Measurements from ENCODE around the gene GLCE. TPM values are rescaled to one million over a fixed set of nuclear protein-coding genes. Genes with fewer than 3 reads are reported as not detected.

Gene GLCE
- total RNA-seq, 1 donor from 2014 or later, result 5.6 TPM

DNA sequence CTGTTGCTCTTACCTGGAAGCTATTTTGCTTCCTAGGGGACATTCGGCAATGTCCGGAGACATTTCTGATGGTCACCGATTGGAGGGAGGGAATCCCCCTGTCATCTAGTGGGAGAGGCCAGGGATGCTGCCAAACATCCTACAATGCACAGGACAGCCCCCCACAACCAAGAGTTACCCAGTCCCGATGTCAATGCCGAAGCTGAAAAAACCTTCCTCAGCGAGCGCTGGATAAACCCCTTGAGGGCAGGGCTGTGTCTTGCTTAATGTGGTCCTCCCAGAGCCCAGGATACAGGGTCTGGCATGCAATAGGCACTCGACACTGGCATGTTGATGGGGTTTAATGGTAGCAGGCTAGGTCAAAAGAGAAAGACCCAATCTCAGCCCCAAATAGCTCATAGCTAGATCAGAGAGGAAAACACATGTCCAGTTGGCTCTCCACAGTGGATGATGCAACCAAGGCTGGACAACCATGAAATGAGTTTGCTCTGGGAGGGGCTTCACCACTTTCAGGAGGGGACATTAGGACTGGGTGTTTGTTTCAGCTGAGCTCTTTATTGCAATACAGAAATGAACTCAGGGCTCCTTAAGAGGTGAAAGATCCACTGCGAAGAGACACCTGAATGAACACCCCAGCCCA is 121.8 kb downstream of the GLCE start:
- TF ChIP-seq, protein P1, sequence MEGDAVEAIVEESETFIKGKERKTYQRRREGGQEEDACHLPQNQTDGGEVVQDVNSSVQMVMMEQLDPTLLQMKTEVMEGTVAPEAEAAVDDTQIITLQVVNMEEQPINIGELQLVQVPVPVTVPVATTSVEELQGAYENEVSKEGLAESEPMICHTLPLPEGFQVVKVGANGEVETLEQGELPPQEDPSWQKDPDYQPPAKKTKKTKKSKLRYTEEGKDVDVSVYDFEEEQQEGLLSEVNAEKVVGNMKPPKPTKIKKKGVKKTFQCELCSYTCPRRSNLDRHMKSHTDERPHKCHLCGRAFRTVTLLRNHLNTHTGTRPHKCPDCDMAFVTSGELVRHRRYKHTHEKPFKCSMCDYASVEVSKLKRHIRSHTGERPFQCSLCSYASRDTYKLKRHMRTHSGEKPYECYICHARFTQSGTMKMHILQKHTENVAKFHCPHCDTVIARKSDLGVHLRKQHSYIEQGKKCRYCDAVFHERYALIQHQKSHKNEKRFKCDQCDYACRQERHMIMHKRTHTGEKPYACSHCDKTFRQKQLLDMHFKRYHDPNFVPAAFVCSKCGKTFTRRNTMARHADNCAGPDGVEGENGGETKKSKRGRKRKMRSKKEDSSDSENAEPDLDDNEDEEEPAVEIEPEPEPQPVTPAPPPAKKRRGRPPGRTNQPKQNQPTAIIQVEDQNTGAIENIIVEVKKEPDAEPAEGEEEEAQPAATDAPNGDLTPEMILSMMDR (IDR thresholded peaks at IDR 0.05), result no peak
- Mint-ChIP-seq H3K4me3 (no peak overlapping the region), H3K27ac (no peak overlapping the region), H3K4me1 (no peaks in the 10 kb centered on the region), H3K27me3 (peaks cover 15% of the 10 kb centered on the region), H3K36me3 (ENCODE audit: low read depth) (no peaks in the 10 kb centered on the region), H3K9me3 (no peaks in the 10 kb centered on the region)
- no peak for DNase-seq
- ChIA-PET POLR2A (no interaction called here), CTCF (no interaction called here)
- no peak for ATAC-seq (ENCODE audit: low read depth)
- intact Hi-C loops (cut with micrococcal nuclease), result no loop called here

DNA sequence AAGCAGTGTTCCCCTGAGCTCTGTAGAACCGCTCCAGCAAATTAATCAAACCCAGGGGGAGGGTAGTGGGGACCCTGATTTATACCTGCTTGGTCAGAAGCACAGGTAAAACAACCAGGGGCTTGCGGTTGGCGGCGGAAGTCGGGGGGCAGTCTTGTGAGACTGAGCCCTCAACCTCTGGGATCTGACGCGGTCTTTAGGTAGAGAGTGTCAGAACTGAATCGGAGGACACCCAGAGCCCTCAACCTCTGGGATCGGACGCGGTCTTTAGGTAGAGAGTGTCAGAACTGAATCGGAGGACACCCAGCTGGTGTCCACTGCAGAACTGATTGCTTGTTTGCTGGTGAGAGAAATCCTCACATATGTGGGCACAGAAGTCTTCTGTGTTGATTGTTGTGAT is 125.4 kb downstream of the GLCE start:
- Mint-ChIP-seq H3K9me3 (no peaks in the 10 kb centered on the region), H3K36me3 (ENCODE audit: low read depth) (no peaks in the 10 kb centered on the region), H3K27me3 (peaks cover 8% of the 10 kb centered on the region), H3K27ac (no peak overlapping the region), H3K4me3 (no peak overlapping the region), H3K4me1 (no peaks in the 10 kb centered on the region)
- intact Hi-C loops (cut with micrococcal nuclease), result no loop called here
- TF ChIP-seq, protein P1 (IDR thresholded peaks at IDR 0.05), result no peak
- ATAC-seq (ENCODE audit: low read depth), result no peak
- DNase-seq, result no peak
- POLR2A ChIA-PET, result no interaction called here
- CTCF ChIA-PET, result no interaction called here

DNA sequence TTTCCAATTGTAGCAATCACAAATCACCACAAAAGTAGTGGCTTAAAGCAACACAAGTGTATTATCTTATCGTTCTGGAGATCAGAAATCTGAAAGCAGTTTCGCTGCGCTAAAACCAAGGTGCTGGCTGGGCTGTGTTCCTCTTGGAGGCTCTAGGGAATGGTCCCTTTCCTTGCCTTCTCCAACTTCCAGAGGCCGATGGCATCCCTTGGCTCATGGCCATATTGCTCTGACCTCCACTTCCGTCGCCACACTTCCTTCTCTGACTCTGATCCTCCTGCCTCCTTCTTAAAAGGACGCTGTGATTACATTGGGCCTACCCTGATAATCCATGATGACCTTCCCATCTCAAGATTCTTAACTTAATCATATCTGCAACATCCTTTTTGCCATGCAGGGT is 127.6 kb downstream of the GLCE start:
- ATAC-seq (ENCODE audit: low read depth) (no peak), DNase-seq (no peak)
- Mint-ChIP-seq H3K27me3 (peaks cover 4% of the 10 kb centered on the region), H3K9me3 (no peaks in the 10 kb centered on the region), H3K4me1 (no peaks in the 10 kb centered on the region), H3K4me3 (no peak overlapping the region), H3K27ac (no peak overlapping the region), H3K36me3 (ENCODE audit: low read depth) (no peaks in the 10 kb centered on the region)
- ChIA-PET POLR2A (no interaction called here), CTCF (no interaction called here)
- intact Hi-C loops (cut with micrococcal nuclease), result no loop called here
- TF ChIP-seq, protein P1 (IDR thresholded peaks at IDR 0.05), result no peak

DNA sequence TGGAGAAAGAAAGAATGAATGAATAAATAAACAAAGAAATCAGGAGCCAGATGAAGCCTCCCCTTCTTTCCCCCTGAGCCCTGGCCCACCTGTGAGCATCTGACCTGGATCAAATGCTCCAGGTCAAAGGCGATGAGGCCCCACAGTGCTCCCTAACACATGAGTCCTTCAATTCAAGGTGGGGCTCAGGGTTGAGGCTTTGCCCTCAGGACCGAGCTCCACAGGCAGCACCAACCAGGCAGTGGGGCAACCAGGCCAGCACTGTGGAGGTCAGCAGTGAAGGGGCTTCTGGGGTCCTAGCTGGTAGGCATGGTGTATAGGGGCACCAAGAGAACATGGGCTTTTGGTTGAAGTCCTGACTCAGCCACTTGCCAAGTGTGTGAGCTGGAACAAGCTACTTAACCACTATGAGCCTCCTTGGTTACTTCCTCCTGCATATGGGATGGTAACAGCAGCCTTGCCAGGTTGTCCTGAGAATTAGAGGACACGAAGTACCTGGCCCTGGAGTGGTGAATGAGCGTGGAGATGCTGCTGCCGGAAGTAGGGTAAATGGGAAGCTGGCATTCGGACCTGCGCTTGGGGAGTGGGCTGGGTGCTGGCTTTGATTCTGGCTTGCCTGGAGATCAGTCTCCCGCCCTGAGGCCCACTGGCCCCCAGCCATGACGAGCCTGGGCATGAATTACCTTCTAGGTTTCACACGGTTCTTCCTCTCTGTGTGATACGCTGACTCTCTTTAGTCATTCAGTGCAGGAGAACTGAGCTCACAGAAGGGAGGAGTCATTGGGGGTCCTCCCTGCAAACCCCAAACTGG is 128.3 kb downstream of the GLCE start:
- Mint-ChIP-seq H3K4me3 (no peak overlapping the region), H3K9me3 (no peaks in the 10 kb centered on the region), H3K36me3 (ENCODE audit: low read depth) (no peaks in the 10 kb centered on the region), H3K4me1 (no peaks in the 10 kb centered on the region), H3K27ac (no peak overlapping the region), H3K27me3 (peaks cover 3% of the 10 kb centered on the region)
- DNase-seq, result no peak
- TF ChIP-seq, protein P1 (IDR thresholded peaks at IDR 0.05), result no peak
- ATAC-seq (ENCODE audit: low read depth), result no peak
- intact Hi-C loops (cut with micrococcal nuclease), result no loop called here
- ChIA-PET CTCF (no interaction called here), POLR2A (no interaction called here)

DNA sequence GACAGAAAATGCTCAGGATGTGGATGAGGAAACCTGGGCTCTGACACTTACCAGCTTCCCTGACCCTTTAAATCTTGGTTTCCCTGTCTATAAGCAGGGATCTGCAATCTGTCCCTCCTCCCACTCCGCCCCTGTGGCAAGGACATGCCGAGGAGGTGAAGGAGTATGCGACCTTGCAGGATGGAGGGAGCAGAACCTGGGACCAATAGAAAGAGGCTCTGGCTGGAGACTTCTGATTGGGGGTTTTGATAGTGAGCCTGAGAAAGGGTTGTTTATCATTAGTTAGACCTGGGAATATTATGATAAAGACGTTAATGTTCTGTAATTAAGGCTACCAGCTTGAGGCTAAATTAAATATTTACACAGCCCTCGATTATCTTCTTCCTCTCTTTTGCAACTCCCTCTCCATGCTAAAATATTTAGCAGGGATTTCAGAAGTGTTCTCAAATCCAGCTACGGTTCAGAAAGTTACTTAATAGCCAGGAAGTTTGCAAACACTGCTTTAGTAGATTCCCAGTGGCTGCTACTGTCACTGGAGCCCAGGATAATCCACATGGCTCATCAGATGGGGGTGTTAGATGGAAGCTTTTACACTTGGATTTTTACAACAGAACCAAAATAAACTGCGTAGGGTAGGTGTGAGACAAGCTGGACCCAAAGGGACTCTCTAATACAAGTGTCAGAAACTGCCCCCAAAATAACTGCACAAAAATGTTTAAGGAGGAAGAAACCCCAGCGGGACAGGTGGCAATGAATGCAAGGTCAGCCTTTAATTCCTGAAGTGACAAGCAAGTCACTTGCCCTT is 129.1 kb downstream of the GLCE start:
- ATAC-seq (ENCODE audit: low read depth) (no peak), DNase-seq (no peak)
- intact Hi-C loops (cut with micrococcal nuclease), result no loop called here
- TF ChIP-seq, protein P1 (IDR thresholded peaks at IDR 0.05), result no peak
- no peaks in the 10 kb centered on the region for H3K4me1 Mint-ChIP-seq
- H3K4me3 Mint-ChIP-seq, result no peak overlapping the region
- H3K27me3 Mint-ChIP-seq, result no peaks in the 10 kb centered on the region
- POLR2A ChIA-PET, result no interaction called here
- no peak overlapping the region for H3K27ac Mint-ChIP-seq
- no peaks in the 10 kb centered on the region for H3K9me3 Mint-ChIP-seq
- CTCF ChIA-PET, result no interaction called here
- no peaks in the 10 kb centered on the region for H3K36me3 Mint-ChIP-seq (ENCODE audit: low read depth)

All from activated B cell treated with CpG ODN at 0.5 μM for 24 hours (primary cell).